ENCODE data around the gene DCAF15. TPM values are rescaled to one million over a fixed set of nuclear protein-coding genes. Genes with fewer than 3 reads are reported as not detected.

Gene DCAF15
- total RNA-seq, 1 donor from 2014 or later = 35.1 TPM

GRCh38 chr19:14006766-14007562, 54.7 kb downstream of the DCAF15 start:
- no peaks in the 10 kb centered on the region for H3K27me3 ChIP-seq
- peaks cover 34% of the 10 kb centered on the region for H3K4me1 ChIP-seq
- ATAC-seq = peak; percentile 42
- H3K27ac ChIP-seq = peak overlapping the region; percentile 100
- H3K4me3 ChIP-seq = peak overlapping the region; percentile 71
- H3K9me3 ChIP-seq = no peaks in the 10 kb centered on the region
- DNase-seq = peak; percentile 94
- H3K36me3 ChIP-seq = no peaks in the 10 kb centered on the region
- intact Hi-C loops (cut with DNase I) = no loop called here
- no peak for TF ChIP-seq CTCF (IDR thresholded peaks at IDR 0.05)

Other genes with a start within 250 kb of the DCAF15 start
- gene MRI1, start 188.0 kb upstream of the DCAF15 start, total RNA-seq = 32.6 TPM
- 77.8 TPM for gene C19orf53, start 178.1 kb upstream of the DCAF15 start, total RNA-seq
- gene ZSWIM4, start 157.1 kb upstream of the DCAF15 start, total RNA-seq = 10.6 TPM
- not detected for gene NANOS3, start 75.4 kb upstream of the DCAF15 start, total RNA-seq
- 2.0 TPM for gene BRME1, start 46.4 kb upstream of the DCAF15 start, total RNA-seq
- 28.9 TPM for gene CC2D1A, start 46.3 kb upstream of the DCAF15 start, total RNA-seq
- gene PODNL1, start 14.1 kb upstream of the DCAF15 start, total RNA-seq = 2.8 TPM
- gene RFX1, start 53.8 kb downstream of the DCAF15 start, total RNA-seq = 17.8 TPM
- not detected for gene RLN3, start 75.6 kb downstream of the DCAF15 start, total RNA-seq
- gene IL27RA, start 79.3 kb downstream of the DCAF15 start, total RNA-seq = 16.2 TPM
- gene PALM3, start 109.6 kb downstream of the DCAF15 start, total RNA-seq = 10.0 TPM
- 6.7 TPM for gene MISP3, start 120.3 kb downstream of the DCAF15 start, total RNA-seq
- not detected for gene C19orf67, start 133.3 kb downstream of the DCAF15 start, total RNA-seq
- gene SAMD1, start 138.2 kb downstream of the DCAF15 start, total RNA-seq = 45.9 TPM
- gene PRKACA, start 165.3 kb downstream of the DCAF15 start, total RNA-seq = 85.7 TPM
- gene ASF1B, start 184.1 kb downstream of the DCAF15 start, total RNA-seq = 1.9 TPM